Measurements from ENCODE around the gene PLAU. TPM values are rescaled to one million over a fixed set of nuclear protein-coding genes. Genes with fewer than 3 reads are reported as not detected.
A peak's percentile ranks its signal among the peaks of the same experiment; 100 is the strongest.

Gene PLAU
- total and polyA plus RNA-seq, 10 of the 15 experiments (the other 5 are each of a cell fraction or from before 2014, with no cell fraction given), result 2.5 to 20.9 (median 11.5) TPM

DNA sequence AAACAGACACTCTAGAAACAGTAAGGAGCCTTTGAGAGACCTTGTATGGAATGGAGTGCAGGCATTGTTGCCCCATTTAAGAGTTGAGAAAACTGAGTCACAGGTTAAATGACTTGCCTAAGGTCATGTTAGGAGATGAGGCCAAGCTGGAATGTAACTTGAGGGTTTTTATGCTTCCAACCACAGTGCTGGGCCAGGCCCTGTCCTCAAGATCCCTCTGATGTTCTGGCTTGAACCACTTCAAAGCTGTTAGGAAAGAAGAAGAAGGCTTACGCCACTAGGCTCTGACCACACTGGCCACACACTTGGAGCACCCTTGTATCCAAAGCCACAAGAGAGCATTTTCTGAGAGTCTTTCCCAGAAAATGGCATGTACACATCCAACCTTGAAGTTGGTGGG is 42.7 kb downstream of the PLAU start:
- intact Hi-C loops (cut with micrococcal nuclease; ENCODE audit: unreplicated experiment), result no loop called here
- ChIA-PET RAD21 (ENCODE audit: unreplicated experiment) (interaction anchor here (1.2 to 1.3 kb wide), 2 partner anchors 68 to 213 kb away, joined by 3 read pairs; no protein-coding TSS in a partner anchor), POLR2A (interaction anchor here (0.6 to 0.8 kb wide), 2 partner anchors 33 to 34 kb away, joined by 3 to 5 read pairs; no protein-coding TSS in a partner anchor), SMC1A (ENCODE audit: uncharacterized antibody, unreplicated experiment) (interaction anchor here (0.7 to 1.5 kb wide), 7 partner anchors 8 to 127 kb away, joined by 3 to 6 read pairs (median 4); partner anchors contain the start of gene VCL), CTCF (interaction anchor here (0.5 to 3.6 kb wide), 11 partner anchors 10 to 236 kb away, joined by 3 to 23 read pairs (median 3); no protein-coding TSS in a partner anchor)
- Histone ChIP-seq H2AFZ (ENCODE audit: control insufficient read depth, low read depth, low read length) (no peak overlapping the region), H3K36me3 (ENCODE audit: control insufficient read depth in 2 of 2, insufficient read depth in 2 of 2, low read length in 1 of 2) (no peaks in the 10 kb centered on the region), H3K79me2 (ENCODE audit: control insufficient read depth, insufficient read depth, low read length) (no peaks in the 10 kb centered on the region), H3K4me2 (ENCODE audit: control insufficient read depth, insufficient read depth) (no peak overlapping the region), H3K27ac (ENCODE audit: control insufficient read depth, insufficient read depth) (no peak overlapping the region), H3K9ac (ENCODE audit: control insufficient read depth, insufficient read depth, low read length) (no peak overlapping the region), H3K4me3 (no peak overlapping the region), H4K20me1 (ENCODE audit: control insufficient read depth, insufficient read depth) (no peaks in the 10 kb centered on the region), H3K4me1 (ENCODE audit: control insufficient read depth, insufficient read depth, low read length) (peaks cover 28% of the 10 kb centered on the region), H3K27me3 (replicated peaks in 1 of 2; ENCODE audit: control insufficient read depth in 2 of 2, insufficient read depth in 2 of 2, low read length in 1 of 2) (no peaks in the 10 kb centered on the region), H3K9me3 (replicated peaks; ENCODE audit: control insufficient read depth, insufficient read depth, low read length) (no peaks in the 10 kb centered on the region)
- WGBS (ENCODE audit: insufficient coverage, insufficient replicate concordance, low lambda C conversion rate, missing lambda C conversion rate), result 100% methylated on average over 1 of the region's 1 CpG
- ATAC-seq (no peak), DNase-seq (ENCODE audit: low read depth, low spot score) (no peak), FAIRE-seq (no peak)
- in situ Hi-C loops (cut with MboI), result no loop called here
- TF ChIP-seq RUNX3 (IDR thresholded peaks at IDR 0.05; ENCODE audit: low read length) (0 out of 2 replicates have a peak, but pooled peaks have one; percentile 33), SIX5 (IDR thresholded peaks at IDR 0.05; ENCODE audit: low read depth, low read length, severe bottlenecking) (no peak), NR2C2 (IDR thresholded peaks at IDR 0.05; ENCODE audit: borderline replicate concordance, control insufficient read depth, insufficient read length, low read depth) (no peak)
- TF ChIP-seq, protein P1, sequence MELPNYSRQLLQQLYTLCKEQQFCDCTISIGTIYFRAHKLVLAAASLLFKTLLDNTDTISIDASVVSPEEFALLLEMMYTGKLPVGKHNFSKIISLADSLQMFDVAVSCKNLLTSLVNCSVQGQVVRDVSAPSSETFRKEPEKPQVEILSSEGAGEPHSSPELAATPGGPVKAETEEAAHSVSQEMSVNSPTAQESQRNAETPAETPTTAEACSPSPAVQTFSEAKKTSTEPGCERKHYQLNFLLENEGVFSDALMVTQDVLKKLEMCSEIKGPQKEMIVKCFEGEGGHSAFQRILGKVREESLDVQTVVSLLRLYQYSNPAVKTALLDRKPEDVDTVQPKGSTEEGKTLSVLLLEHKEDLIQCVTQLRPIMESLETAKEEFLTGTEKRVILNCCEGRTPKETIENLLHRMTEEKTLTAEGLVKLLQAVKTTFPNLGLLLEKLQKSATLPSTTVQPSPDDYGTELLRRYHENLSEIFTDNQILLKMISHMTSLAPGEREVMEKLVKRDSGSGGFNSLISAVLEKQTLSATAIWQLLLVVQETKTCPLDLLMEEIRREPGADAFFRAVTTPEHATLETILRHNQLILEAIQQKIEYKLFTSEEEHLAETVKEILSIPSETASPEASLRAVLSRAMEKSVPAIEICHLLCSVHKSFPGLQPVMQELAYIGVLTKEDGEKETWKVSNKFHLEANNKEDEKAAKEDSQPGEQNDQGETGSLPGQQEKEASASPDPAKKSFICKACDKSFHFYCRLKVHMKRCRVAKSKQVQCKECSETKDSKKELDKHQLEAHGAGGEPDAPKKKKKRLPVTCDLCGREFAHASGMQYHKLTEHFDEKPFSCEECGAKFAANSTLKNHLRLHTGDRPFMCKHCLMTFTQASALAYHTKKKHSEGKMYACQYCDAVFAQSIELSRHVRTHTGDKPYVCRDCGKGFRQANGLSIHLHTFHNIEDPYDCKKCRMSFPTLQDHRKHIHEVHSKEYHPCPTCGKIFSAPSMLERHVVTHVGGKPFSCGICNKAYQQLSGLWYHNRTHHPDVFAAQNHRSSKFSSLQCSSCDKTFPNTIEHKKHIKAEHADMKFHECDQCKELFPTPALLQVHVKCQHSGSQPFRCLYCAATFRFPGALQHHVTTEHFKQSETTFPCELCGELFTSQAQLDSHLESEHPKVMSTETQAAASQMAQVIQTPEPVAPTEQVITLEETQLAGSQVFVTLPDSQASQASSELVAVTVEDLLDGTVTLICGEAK (IDR thresholded peaks at IDR 0.05; ENCODE audit: borderline replicate concordance), result no peak
- no TSS peak for BruUV-seq (replicated peaks)

All from GM12878 (cell line).